H1 (cell line): ENCODE measurements around the gene ARMC9. TPM values are rescaled to one million over a fixed set of nuclear protein-coding genes. Genes with fewer than 3 reads are reported as not detected.

Experiments used
- ATF2 ChIP-seq: IDR thresholded peaks from 2 replicates; pipeline ENCODE4 v1.6.1; 2012; ENCODE audit warnings: low read length, inconsistent platforms
- BRCA1 ChIP-seq: IDR thresholded peaks from 2 replicates; pipeline ENCODE4 v1.6.1; 2012; ENCODE audit warnings: low read depth, low read length, improper control_type of control experiment
- CTBP2 ChIP-seq: IDR thresholded peaks from 2 replicates; pipeline ENCODE4 v1.7.0; 2011; ENCODE audit warnings: borderline replicate concordance, mild to moderate bottlenecking, moderate library complexity, mixed read lengths, low read length; ENCODE audit not compliant: insufficient read depth, insufficient read length
- EGR1 ChIP-seq: IDR thresholded peaks from 2 replicates; pipeline ENCODE4 v1.6.1; 2011; ENCODE audit warnings: low read depth, low read length, borderline replicate concordance
- GABPA ChIP-seq: IDR thresholded peaks from 2 replicates; pipeline ENCODE4 v1.6.1; 2011; ENCODE audit warnings: mild to moderate bottlenecking, low read length, moderate library complexity, borderline replicate concordance; ENCODE audit not compliant: insufficient read depth
- HDAC2 ChIP-seq, 2 experiments: fragments of 300-600 bp in 1 of 2; sonication (generic) in 1 of 2; IDR thresholded peaks; 2 replicates each; pipeline ENCODE4 v1.6.1; 2011 to 2012; ENCODE audit warnings: low read depth in 2 of 2, low read length in 2 of 2, mild to moderate bottlenecking in 2 of 2, moderate library complexity in 2 of 2, borderline replicate concordance in 1 of 2, inconsistent platforms in 1 of 2
- JUND ChIP-seq: IDR thresholded peaks from 2 replicates; pipeline ENCODE4 v1.6.1; 2011; ENCODE audit warnings: mild to moderate bottlenecking, improper control_type of control experiment, low read length
- KDM5A ChIP-seq: fragments of 200-600 bp; IDR thresholded peaks from 2 replicates; pipeline ENCODE4 v1.7.1; 2012; ENCODE audit warnings: mild to moderate bottlenecking, low read length, inconsistent platforms, mixed read lengths
- PHF8 ChIP-seq: fragments of 200-600 bp; sonication (generic); conservative IDR thresholded peaks from 2 replicates; pipeline ENCODE4 v1.7.1; 2012; ENCODE audit warnings: low read depth, mild to moderate bottlenecking, inconsistent platforms, low read length, moderate library complexity
- SP2 ChIP-seq: IDR thresholded peaks from 2 replicates; pipeline ENCODE4 v1.6.1; 2012; ENCODE audit warnings: mild to moderate bottlenecking, low read length, inconsistent platforms
- SRF ChIP-seq: IDR thresholded peaks from 2 replicates; pipeline ENCODE4 v1.6.1; 2011; ENCODE audit warnings: mild to moderate bottlenecking, low read depth, low read length, moderate library complexity
- TCF12 ChIP-seq: IDR thresholded peaks from 2 replicates; pipeline ENCODE4 v1.6.1; 2011; ENCODE audit warnings: low read depth, mild to moderate bottlenecking, low read length
- YY1 ChIP-seq: IDR thresholded peaks from 2 replicates; pipeline ENCODE4 v1.6.1; 2011; ENCODE audit warnings: low read depth, mild to moderate bottlenecking, low read length
- ZNF274 ChIP-seq: IDR thresholded peaks from 2 replicates; pipeline ENCODE4 v1.7.0; 2012; ENCODE audit warnings: low read length, borderline replicate concordance; ENCODE audit errors: extremely low read depth
- polyA plus RNA-seq, 7 experiments: library from polyadenylated mRNA; depleted of rRNA in 3 of 7; stranded (reverse) in 5 of 7; unstranded in 2 of 7; fragments of >200 nt in 5 of 7; fragments of 200-250 nt in 2 of 7; gene quantifications; 1 replicate in 5 of 7; 2 replicates in 1 of 7; 4 replicates in 1 of 7; pipeline versions ENCODE4 v1.2.1 to v1.2.3, GENCODE V29; 2011 to 2013; ENCODE audit warnings: missing spikeins in 2 of 7, mixed read lengths in 2 of 7
- total RNA-seq: library from RNA; stranded (reverse); fragmentation: NEBNext Ultra II Directional; extraction: Animal tissue kit (Norgen Biotek cat#: 25700); gene quantifications from 2 replicates; pipeline ENCODE4 v1.2.1, GENCODE V29; 2021
- TF ChIP-seq, protein P1 (sequence below): IDR thresholded peaks from 2 replicates; pipeline ENCODE4 v1.6.1; 2012; ENCODE audit warnings: inconsistent platforms
- TF ChIP-seq, protein P2 (sequence below): IDR thresholded peaks from 2 replicates; pipeline ENCODE4 v1.6.1; 2012; ENCODE audit warnings: inconsistent platforms

Gene ARMC9
- total and polyA plus RNA-seq, 2 of the 8 experiments (the other 6 are each of a cell fraction or from before 2014, with no cell fraction given), result 23.2 to 36.1 TPM

GRCh38 chr2:231198291-231199173, at the start of gene ARMC9 (continued):
- peak; percentile 65; the same call in 1 of the 2 replicates for TF ChIP-seq PHF8
- TF ChIP-seq SRF, result no peak
- TF ChIP-seq, protein P1, sequence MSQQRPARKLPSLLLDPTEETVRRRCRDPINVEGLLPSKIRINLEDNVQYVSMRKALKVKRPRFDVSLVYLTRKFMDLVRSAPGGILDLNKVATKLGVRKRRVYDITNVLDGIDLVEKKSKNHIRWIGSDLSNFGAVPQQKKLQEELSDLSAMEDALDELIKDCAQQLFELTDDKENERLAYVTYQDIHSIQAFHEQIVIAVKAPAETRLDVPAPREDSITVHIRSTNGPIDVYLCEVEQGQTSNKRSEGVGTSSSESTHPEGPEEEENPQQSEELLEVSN, result no peak; the same call in 1 of the 2 replicates
- TF ChIP-seq GABPA, result no peak
- TF ChIP-seq TCF12, result no peak
- TF ChIP-seq SP2, result no peak
- 0 out of 2 replicates have a peak, but pooled peaks have one; percentile 26 for TF ChIP-seq EGR1
- TF ChIP-seq BRCA1, result no peak
- TF ChIP-seq CTBP2, result no peak
- TF ChIP-seq HDAC2 (IDR thresholded peaks at IDR 0.05; ENCODE audit: borderline replicate concordance in 1 of 2, low read depth in 2 of 2, low read length in 2 of 2), result peak in 1 of 2 experiments; percentile 91; a peak in 2 of 4 replicates
- 0 out of 2 replicates have a peak, but pooled peaks have one; percentile 12 for TF ChIP-seq JUND
- TF ChIP-seq YY1, result no peak
- TF ChIP-seq KDM5A, result no peak
- no peak for TF ChIP-seq ZNF274
- no peak for TF ChIP-seq ATF2
- TF ChIP-seq, protein P2, sequence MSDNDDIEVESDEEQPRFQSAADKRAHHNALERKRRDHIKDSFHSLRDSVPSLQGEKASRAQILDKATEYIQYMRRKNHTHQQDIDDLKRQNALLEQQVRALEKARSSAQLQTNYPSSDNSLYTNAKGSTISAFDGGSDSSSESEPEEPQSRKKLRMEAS, result peak; percentile 26; the same call in 1 of the 2 replicates
